Dedifferentiated amniotic fluid mesenchymal stem cell (primary cell): ENCODE data around the gene PBX4.

Source experiments
- DNase-seq: peaks from one replicate; pipeline ENCODE4 v3.0.0-alpha.2; 2016; ENCODE audit errors: extremely low spot score

Gene PBX4

GRCh38 chr19:19649580-19649995 lies 31.1 kb upstream of the PBX4 start:
- DNase-seq, result no peak

- DNase-seq, result no peak
Measured at GRCh38 chr19:19649155-19649554, 30.7 kb upstream of the PBX4 start.

GRCh38 chr19:19647037-19647835 lies 28.7 kb upstream of the PBX4 start:
- no peak for DNase-seq

GRCh38 chr19:19645233-19645870 lies 26.9 kb upstream of the PBX4 start:
- DNase-seq, result no peak

- no peak for DNase-seq
Measured at GRCh38 chr19:19644054-19644388, 25.5 kb upstream of the PBX4 start.

GRCh38 chr19:19643158-19644053 lies 24.9 kb upstream of the PBX4 start, which contains the start of gene GMIP:
GMIP (minus strand) TSS chr19:19643657; CDS start chr19:19643529, 128 bp downstream.
- peak; percentile 32 for DNase-seq

GRCh38 chr19:19642506-19643157 lies 24.1 kb upstream of the PBX4 start:
- no peak for DNase-seq

GRCh38 chr19:19637523-19638251 lies 19.2 kb upstream of the PBX4 start:
- no peak for DNase-seq

GRCh38 chr19:19637186-19637522 lies 18.7 kb upstream of the PBX4 start:
- DNase-seq, result no peak

- DNase-seq, result no peak
Measured at GRCh38 chr19:19636573-19637185, 18.2 kb upstream of the PBX4 start.

- DNase-seq, result no peak
Measured at GRCh38 chr19:19635313-19635702, 16.8 kb upstream of the PBX4 start.

GRCh38 chr19:19634516-19635312 lies 16.2 kb upstream of the PBX4 start:
- no peak for DNase-seq

- DNase-seq, result no peak
Measured at GRCh38 chr19:19633711-19634515, 15.4 kb upstream of the PBX4 start.

GRCh38 chr19:19632661-19633060 lies 14.2 kb upstream of the PBX4 start:
- DNase-seq, result no peak

GRCh38 chr19:19631346-19631745 lies 12.9 kb upstream of the PBX4 start:
- no peak for DNase-seq

GRCh38 chr19:19630426-19630825 lies 11.9 kb upstream of the PBX4 start:
- no peak for DNase-seq

- no peak for DNase-seq
Measured at GRCh38 chr19:19630062-19630414, 11.6 kb upstream of the PBX4 start.

- no peak for DNase-seq
Measured at GRCh38 chr19:19628501-19629134, 10.1 kb upstream of the PBX4 start.
